Posterior vena cava (tissue), 2 donors: ENCODE data around the gene IRX6. TPM values are rescaled to one million over a fixed set of nuclear protein-coding genes. Genes with fewer than 3 reads are reported as not detected.

Source experiments
- DNase-seq: peaks from one replicate; pipeline ENCODE4 v3.0.0-alpha.2; 2020; ENCODE audit warnings: low spot score
- intact Hi-C, 2 donors: fragments of 100-400 bp; cut with DNase I; formaldehyde crosslinking; loops; one replicate each; pipeline versions ENCODE4 v1.14.1 to v1.14.2; 2022 to 2023
- long read RNA-seq, 2 donors: library from polyadenylated mRNA; unstranded; transcript quantifications; one replicate each; pipeline ENCODE4 v2.0.0, GENCODE V29; 2020 to 2021
- total RNA-seq, 2 donors: library from RNA; stranded (reverse); fragmentation: NEBNext Ultra II Directional; extraction: Animal tissue kit (Norgen Biotek cat#: 25700); gene quantifications; one replicate each; pipeline ENCODE4 v1.2.1, GENCODE V29; 2021
- donor health status: DM: yes; HTN: yes; CAD: no.
- donor health status: DM: yes; HTN: yes; CAD: no.

Gene IRX6
- total RNA-seq = under 1 TPM; 0.42 to 0.67 TPM
- long read RNA-seq, donor 1, partial matches to known transcripts = 1 of 1 reads
- long read RNA-seq, donor 1, other reads (novel, unspliced or antisense) = 0 of 1 reads
- long read RNA-seq, donor 2, partial matches to known transcripts = 1 of 1 reads
- long read RNA-seq, donor 2, other reads (novel, unspliced or antisense) = 0 of 1 reads

- intact Hi-C loops = no loop called here
- peak; percentile 84 for DNase-seq
Observed at GRCh38 chr16:55323637-55324271, at the start of gene IRX6. Gene IRX6 (plus strand): TSS chr16:55324203. CDS start chr16:55325092, 889 bp downstream.

DNA sequence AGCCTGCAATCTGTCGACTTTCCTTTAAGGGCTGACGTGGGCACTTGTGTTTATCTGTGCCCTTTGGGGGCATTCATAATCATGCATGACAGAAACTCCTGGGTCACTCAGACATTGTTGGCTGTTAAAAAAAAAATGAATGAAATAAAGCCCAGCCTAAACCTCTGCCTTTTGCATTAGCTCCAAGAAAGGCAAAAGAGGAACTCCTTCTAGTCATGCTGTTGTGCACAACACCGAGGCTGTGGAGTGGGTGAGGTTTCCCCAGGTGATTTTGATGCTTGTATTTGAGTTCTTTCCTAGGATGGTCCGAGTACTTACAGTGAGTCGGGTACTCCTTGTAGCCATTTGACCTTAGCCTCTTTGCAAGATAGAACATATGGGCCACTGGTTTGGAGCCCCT lies 49.6 kb upstream of the IRX6 start:
- no peak for DNase-seq
- intact Hi-C loops = no loop called here

DNA sequence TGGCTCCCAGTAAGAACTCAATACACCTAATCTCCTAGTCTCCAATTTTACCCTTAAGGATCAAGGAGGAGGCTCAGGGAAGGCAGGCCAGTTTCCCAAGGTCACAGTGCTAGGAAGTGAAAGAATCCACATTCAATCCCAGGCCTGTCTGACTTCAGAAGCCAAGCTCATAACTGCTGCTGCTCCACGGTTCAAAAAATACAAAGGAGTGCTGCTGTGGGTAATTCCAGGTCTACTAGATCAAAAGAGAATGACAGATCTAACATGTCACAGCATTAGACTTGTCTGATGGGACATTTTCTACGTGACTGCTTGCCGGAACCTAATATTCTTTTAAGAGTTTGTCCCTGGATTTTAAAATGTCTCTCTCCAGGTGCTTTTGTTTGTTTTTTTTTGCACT lies 48.8 kb upstream of the IRX6 start:
- DNase-seq = no peak
- intact Hi-C loops = no loop called here

- DNase-seq = no peak
- intact Hi-C loops = no loop called here
Observed at GRCh38 chr16:55275869-55276268, 48.1 kb upstream of the IRX6 start.

GRCh38 chr16:55277536-55277935 lies 46.5 kb upstream of the IRX6 start:
- no peak for DNase-seq
- intact Hi-C loops = no loop called here

DNA sequence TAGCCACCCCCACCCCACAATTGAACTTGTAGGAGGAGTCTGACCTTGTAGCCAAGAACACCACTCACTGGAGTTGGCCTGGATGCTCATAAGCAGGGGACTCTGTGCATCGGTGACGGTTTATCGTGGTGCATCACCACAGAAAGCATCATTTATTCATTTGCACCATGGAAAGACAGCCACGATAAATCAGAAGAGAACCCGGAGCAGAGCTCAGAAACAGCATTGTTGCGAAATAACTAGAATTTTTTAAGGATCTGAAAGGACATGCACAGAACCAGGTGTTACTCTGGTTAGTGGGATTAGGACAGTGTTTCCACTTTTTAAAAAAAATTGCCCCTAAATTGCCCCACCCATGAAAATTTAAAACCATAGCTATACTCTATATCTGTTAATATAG lies 44.4 kb upstream of the IRX6 start:
- no peak for DNase-seq
- intact Hi-C loops = no loop called here

DNA sequence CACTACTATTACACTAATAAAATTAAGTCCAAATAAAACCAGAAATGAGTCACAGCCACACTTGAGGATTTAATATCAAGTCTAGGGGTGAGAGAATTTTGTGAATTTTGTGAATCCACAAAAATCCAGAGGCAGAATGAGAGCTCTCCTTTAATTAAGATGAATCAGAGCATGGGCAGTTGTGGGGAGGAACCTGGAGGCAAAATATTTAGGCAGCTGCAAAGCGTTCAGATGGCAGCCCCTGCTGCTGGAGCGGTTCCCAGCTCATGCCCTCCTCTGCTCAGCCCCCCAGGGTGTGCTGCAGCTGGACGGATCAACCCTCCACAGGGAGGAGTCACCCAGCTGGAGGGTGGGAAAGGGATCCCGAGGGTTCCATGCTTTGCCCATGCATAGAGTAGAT lies 43.4 kb upstream of the IRX6 start:
- DNase-seq = no peak
- intact Hi-C loops = no loop called here

DNA sequence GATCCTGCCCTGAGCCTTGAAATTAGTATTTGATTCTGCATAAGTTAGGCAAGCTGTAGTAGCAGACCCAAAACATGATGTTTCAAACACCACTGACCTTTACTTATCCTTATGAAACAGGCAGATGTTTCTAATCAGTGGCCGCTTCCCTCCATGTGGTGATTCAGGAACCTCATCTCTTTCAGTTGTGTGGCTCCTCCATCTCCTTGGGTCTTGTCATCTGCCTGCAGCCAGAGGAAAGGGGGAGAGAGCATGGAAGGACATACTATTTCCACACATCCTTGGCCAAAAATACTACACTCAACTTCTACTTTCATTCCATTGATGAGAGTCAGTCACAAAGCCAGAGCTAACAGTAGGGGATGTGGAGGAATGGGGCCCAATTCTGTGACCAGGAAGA lies 41.6 kb upstream of the IRX6 start:
- intact Hi-C loops = no loop called here
- no peak for DNase-seq

DNA sequence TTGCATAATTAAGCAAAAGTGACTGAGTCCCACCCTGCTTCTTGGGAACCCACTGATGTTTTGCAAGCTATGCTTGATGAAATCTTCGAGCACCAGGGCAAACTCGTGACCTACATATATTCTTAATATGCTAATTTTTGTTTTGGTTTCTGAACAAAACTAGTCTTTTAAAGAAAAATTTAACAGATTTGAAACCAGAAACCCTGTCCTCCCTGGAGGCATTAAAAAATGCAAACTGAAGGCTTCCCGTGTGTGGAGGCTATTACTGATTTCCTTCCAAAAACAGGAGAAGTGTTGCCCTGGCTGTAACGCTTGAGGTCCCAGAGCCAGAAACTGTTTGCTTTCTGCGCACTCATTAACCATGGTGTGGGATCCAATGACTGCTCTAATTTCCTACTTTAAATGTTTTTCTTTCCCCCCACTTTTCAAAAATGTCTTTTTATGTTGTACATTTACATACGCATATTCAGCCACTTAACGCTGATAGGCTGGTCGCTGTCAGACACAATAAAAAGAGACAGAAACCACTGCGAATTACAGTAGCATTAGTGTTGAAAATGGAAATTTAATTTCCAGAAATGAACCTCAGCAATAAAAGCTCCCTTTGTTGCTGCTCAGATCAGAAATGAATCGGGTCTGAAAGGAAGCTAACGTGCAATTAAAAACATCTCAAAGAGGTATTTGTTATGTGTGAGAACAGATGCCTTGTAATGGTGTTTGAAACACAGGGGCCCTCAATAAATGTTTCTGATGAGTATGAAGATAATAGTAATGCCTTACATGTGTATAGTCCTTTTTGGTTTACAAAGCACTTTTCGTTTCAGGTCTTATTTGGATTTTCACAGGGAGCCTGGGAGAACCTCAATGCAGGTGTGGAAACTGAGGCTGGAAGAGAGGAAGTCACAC lies 39.9 kb upstream of the IRX6 start:
- DNase-seq = no peak
- intact Hi-C loops = no loop called here

DNA sequence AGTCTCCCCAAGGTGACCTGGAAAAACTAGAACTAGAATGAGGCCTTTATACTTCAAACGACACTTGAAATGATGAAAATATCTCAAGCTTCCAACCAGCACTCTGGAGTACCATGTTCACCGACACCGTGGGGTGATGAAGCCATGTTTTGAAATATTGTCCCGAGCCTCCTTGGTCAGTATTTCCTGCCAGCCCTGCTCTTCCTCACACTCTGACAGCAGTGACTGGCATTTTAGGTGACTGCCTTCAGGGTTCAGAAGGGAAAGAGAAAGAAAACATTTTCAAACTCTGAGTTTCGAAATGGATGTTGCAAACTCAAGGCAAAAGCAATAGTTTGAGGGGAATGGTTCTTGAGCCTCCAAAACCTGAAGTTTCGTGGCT lies 39.3 kb upstream of the IRX6 start:
- intact Hi-C loops = no loop called here
- DNase-seq = no peak

DNA sequence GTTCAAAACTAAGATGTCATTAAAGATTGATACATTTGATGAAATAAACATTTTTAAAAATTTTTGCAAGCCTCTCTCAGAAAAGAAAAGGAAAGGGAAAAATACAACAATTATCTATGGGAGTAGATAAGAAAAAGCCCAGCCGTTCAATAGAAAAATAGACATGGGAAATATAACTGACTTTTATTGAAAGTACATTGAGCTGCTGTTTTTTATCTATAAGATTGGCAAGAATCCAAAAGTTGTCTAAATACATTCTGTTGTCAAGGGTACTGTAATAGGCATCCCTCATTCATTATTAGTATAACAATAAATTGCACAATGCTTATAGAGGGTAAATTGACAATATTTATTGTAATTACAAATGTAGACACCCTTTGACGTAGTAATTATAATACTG lies 38.4 kb upstream of the IRX6 start:
- DNase-seq = no peak
- intact Hi-C loops = no loop called here

DNA sequence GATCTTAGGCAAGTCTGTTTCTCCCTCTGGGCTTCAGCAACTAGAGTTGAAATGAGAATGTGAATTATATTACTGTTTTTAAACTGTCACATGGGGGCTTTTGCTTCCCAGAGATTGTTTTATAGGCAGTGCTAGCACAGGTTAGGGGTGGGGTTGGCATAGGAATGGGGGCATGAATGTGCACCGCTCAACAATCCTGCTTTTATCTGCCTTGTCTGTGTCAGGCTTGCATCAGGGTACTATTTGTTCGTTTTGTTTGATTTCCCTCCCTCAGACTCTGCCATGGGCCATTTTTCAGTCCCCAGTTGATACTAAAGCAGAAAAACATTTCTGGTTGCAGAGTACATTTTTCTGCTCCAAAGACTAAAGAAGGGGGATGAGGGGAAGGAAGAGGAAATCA lies 34.6 kb upstream of the IRX6 start:
- DNase-seq = no peak
- intact Hi-C loops = no loop called here

DNA sequence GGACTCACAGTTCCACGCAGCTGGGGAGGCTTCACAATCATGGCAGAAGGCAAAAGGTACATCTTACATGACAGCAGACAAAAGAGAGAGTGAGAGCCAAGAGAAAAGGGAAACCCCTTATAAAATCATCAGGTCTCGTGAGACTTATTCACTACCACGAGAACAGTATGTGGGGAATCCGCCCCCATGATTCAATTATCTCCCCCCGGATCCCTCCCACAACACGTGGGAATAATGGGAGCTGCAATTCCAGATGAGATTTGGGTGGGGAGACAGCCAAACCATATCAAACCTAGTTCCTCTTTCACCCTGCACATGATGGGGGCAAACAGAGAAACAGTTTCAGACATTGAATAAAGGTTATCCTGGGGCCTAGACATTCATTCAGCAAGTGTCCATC lies 32.2 kb upstream of the IRX6 start:
- no peak for DNase-seq
- intact Hi-C loops = no loop called here

DNA sequence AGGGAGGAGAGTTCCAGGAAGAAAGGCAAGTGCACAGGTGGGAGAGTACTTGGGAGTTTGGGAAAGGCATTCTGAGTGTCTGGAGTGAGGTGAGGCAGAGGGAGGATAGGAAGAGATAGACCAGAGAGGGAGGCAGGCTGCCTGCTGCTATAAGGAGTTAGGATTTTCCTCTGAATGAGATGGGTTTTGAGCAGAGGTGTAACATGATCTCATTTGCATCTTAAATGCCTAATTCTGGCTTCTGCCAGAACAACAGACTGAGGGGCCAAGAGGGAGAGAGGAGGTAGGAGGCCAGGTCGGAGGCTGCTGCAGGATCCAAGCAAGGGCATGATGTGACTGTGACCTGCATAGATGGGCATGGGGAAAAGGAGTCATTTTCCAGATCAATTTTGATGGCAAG lies 31.5 kb upstream of the IRX6 start:
- no peak for DNase-seq
- intact Hi-C loops = no loop called here

GRCh38 chr16:55294129-55294528 lies 29.9 kb upstream of the IRX6 start:
- DNase-seq = no peak
- intact Hi-C loops = no loop called here

GRCh38 chr16:55294931-55295342 lies 29.1 kb upstream of the IRX6 start:
- intact Hi-C loops = no loop called here
- DNase-seq = no peak

- intact Hi-C loops = no loop called here
- DNase-seq = no peak
Observed at GRCh38 chr16:55297062-55297909, 26.7 kb upstream of the IRX6 start.

DNA sequence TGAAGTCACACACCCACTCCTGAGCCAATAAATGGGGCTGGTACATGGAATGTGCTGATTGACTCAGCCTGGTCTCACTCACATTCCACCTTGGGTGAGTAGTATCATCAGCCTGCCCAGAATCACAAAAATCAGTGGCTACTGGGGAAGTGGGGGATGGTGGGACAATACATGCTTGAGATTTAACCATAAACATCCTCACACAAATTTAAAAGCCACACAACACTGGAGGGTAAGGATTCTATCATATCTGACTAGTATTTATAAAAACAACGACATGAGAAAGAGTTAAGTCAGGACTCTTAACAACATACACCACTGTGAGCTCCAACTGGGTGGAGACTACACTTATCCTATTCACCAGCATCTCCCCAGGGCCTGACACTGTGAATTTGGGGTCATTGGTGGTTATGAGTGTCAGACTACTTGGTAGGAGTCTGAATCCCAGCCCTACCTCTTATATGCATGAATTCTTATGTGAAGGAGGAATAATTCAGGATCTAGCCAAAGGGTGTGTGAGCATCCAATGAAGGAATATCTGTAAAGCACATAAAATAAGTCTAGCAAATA lies 26.0 kb upstream of the IRX6 start:
- intact Hi-C loops = no loop called here
- DNase-seq = no peak

DNA sequence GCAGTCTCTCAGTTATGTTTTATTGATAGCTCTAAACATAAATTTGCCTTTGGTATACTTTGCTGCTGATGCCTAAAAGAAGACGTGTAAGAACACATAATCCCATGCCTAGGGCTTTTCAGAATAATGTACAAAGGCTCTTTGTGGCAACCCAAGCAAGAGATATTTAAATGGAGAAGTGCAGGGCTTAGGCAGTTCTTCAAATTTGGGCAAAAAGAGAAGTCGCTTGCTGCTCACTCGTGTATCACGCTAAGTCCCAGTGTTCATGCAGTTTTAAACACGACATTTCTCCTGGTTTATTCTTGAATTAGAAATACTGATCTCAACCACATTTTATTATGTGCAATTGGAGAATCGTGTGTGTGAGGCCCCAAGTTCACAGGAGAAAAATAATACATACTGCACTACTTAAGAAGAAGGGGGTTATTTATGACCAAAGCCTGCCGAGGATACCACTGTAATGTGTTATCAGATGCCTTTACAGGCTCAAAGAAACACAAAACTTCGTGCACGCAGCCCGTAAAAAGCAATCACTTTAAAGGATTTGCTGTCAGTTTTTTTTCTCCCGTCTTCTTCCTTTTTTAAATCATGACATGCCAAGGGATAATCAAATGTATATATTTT lies 22.5 kb upstream of the IRX6 start:
- DNase-seq = no peak
- intact Hi-C loops = no loop called here
